Measurements from ENCODE around the gene CCDC188. TPM values are rescaled to one million over a fixed set of nuclear protein-coding genes. Genes with fewer than 3 reads are reported as not detected.

CCDC188 gene
- polyA plus RNA-seq, 1 experiment = 6.5 TPM

GRCh38 chr22:20124083-20124787, 26.6 kb downstream of the CCDC188 start:
- POLR2A ChIA-PET = no interaction called here
- Histone ChIP-seq H3K27me3 (ENCODE audit: control insufficient read depth, insufficient read depth, low read length) (no peaks in the 10 kb centered on the region), H3K36me3 (ENCODE audit: control insufficient read depth, insufficient read depth, low read length) (peaks cover 36% of the 10 kb centered on the region), H3K4me3 (ENCODE audit: low read depth, low read length) (no peak overlapping the region)
- TF ChIP-seq CTCF (IDR thresholded peaks at IDR 0.05; ENCODE audit: insufficient read depth, low read depth, low read length) = no peak
- CTCF ChIA-PET = interaction anchor here (1.4 kb wide), 1 partner anchor 15 kb away, joined by 4 read pairs; no protein-coding TSS in a partner anchor
- no peak for DNase-seq (ENCODE audit: low read depth)

DNA sequence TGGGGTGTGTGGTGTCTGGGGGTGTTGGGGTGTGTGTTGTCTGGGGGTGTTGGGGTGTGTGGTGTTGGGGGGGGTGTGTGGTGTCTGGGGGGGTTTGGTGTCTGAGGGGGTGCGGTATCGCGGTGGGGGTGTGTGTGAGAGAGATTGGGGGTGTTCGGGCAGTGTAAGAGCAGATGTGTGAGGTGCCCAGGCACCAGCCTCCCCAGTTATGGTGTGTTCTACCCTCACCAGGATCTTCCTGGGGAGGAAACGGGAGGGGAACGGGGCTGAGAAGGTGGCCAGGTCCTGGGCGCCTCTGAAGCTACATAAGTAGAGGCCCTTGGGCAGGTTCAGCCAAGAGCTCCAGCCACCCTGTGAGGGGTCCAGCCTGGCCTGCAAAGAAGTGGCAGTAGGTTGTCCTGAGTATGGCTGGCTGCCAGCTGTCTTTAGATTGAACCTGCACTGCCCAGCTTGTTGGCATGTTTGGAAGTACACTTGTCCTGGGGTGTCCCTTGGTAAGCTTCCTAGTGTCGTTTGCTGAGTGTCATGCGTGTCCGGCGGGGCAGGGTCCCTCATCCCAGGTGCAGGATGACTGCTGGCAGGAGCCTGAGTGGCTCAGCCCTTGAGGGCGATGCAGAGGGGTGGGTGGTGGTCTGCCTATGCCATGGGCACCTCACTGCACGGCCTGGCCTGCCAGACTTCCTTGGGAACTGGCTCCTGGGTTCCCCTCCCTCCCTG, 27.3 kb downstream of the CCDC188 start:
- H3K36me3 ChIP-seq (ENCODE audit: control insufficient read depth, insufficient read depth, low read length) = peaks cover 37% of the 10 kb centered on the region
- POLR2A ChIA-PET = no interaction called here
- TF ChIP-seq CTCF (IDR thresholded peaks at IDR 0.05; ENCODE audit: insufficient read depth, low read depth, low read length) = no peak
- CTCF ChIA-PET = interaction anchor here (1.4 kb wide), 1 partner anchor 15 kb away, joined by 4 read pairs; no protein-coding TSS in a partner anchor
- no peaks in the 10 kb centered on the region for H3K27me3 ChIP-seq (ENCODE audit: control insufficient read depth, insufficient read depth, low read length)
- H3K4me3 ChIP-seq (ENCODE audit: low read depth, low read length) = no peak overlapping the region
- no peak for DNase-seq (ENCODE audit: low read depth)

DNA sequence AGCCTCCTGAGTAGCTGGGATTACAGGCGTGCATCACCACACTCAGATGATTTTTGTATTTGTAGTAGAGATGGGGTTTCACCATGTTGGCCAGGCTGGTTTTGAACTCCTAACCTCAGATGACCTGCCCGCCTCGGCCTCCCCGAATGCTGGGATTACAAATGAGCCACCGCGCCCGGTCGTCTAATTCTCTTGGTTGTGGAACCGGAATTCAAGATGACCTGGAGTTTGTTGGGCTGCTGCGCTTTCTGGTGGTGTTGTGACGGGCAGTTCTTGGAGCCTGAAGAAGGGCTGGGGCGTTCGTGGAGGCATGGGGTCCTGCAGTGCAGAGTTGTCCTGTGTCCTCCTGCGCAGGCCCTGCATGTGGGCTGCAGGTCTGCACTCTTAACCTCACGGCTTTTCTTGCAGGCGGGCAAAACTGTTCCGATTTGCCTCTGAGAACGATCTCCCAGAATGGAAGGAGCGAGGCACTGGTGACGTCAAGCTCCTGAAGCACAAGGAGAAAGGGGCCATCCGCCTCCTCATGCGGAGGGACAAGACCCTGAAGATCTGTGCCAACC, 28.9 kb downstream of the CCDC188 start:
- DNase-seq (ENCODE audit: low read depth) = no peak
- TF ChIP-seq CTCF (IDR thresholded peaks at IDR 0.05; ENCODE audit: insufficient read depth, low read depth, low read length) = no peak
- Histone ChIP-seq H3K36me3 (ENCODE audit: control insufficient read depth, insufficient read depth, low read length) (peaks cover 34% of the 10 kb centered on the region), H3K4me3 (ENCODE audit: low read depth, low read length) (no peak overlapping the region), H3K27me3 (ENCODE audit: control insufficient read depth, insufficient read depth, low read length) (no peaks in the 10 kb centered on the region)
- ChIA-PET POLR2A (no interaction called here), CTCF (no interaction called here)

GRCh38 chr22:20118300-20119020, 32.4 kb downstream of the CCDC188 start:
- H3K4me3 ChIP-seq (ENCODE audit: low read depth, low read length) = peak overlapping the region; percentile 99
- POLR2A ChIA-PET = interaction anchor here (0.7 kb wide), 1 partner anchor 14 kb away, joined by 3 read pairs; no protein-coding TSS in a partner anchor
- DNase-seq (ENCODE audit: low read depth) = no peak
- no peak for TF ChIP-seq CTCF (IDR thresholded peaks at IDR 0.05; ENCODE audit: insufficient read depth, low read depth, low read length)
- no peaks in the 10 kb centered on the region for H3K27me3 ChIP-seq (ENCODE audit: control insufficient read depth, insufficient read depth, low read length)
- peaks cover 32% of the 10 kb centered on the region for H3K36me3 ChIP-seq (ENCODE audit: control insufficient read depth, insufficient read depth, low read length)
- CTCF ChIA-PET = interaction anchor here (1.0 kb wide), 1 partner anchor 11 kb away, joined by 5 read pairs; no protein-coding TSS in a partner anchor

Measured in BJ (cell line).